Measurements from ENCODE around the gene FBXW9.

DNA sequence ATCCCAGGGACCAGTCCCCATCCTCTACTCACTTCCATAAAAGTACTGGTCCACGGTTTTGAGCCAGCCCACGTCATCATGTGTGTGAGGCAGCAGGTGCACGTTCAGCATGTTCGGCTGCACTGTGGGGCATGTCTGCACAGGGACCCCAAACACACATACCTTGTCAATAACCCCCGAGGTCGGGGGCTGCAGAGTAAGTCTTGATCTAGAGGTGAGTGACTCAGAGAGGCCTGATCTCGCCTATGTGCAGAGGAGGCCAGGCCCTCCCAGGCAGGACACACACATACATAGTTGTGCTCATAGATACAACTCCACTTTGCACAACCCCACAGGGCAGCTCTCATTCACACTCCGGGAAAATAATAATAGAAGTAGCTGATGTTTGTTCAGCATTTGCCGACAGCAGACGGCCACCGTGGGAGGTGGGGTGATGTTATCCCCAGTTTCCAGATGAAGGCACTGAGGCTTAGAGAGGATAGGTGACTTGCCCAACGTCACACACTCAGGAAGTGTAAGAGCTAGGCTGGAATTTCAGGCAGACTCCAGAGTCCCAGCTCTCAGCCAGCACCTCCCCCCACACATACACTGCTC lies 30.7 kb downstream of the FBXW9 start:
- TF ChIP-seq, protein P1, sequence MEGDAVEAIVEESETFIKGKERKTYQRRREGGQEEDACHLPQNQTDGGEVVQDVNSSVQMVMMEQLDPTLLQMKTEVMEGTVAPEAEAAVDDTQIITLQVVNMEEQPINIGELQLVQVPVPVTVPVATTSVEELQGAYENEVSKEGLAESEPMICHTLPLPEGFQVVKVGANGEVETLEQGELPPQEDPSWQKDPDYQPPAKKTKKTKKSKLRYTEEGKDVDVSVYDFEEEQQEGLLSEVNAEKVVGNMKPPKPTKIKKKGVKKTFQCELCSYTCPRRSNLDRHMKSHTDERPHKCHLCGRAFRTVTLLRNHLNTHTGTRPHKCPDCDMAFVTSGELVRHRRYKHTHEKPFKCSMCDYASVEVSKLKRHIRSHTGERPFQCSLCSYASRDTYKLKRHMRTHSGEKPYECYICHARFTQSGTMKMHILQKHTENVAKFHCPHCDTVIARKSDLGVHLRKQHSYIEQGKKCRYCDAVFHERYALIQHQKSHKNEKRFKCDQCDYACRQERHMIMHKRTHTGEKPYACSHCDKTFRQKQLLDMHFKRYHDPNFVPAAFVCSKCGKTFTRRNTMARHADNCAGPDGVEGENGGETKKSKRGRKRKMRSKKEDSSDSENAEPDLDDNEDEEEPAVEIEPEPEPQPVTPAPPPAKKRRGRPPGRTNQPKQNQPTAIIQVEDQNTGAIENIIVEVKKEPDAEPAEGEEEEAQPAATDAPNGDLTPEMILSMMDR (conservative IDR thresholded peaks at IDR 0.05; ENCODE audit: low read depth, low read length), result no peak
- no peak for TF ChIP-seq EZH2 (IDR thresholded peaks at IDR 0.05; ENCODE audit: borderline replicate concordance, low read depth, low read length, poor library complexity, severe bottlenecking)
